ENCODE results near the gene TCF7.
"Not testable (repeated sequence)": the region's sequence is repeated elsewhere in the genome, so short reads cannot be mapped to it uniquely, and the experiment has no call there.

Gene TCF7

GRCh38 chr5:134145779-134146581 is 31.5 kb downstream of the TCF7 start:
- DNase-seq, result peak; percentile 14

GRCh38 chr5:134146651-134147518 is 32.4 kb downstream of the TCF7 start:
- no peak for DNase-seq

DNA sequence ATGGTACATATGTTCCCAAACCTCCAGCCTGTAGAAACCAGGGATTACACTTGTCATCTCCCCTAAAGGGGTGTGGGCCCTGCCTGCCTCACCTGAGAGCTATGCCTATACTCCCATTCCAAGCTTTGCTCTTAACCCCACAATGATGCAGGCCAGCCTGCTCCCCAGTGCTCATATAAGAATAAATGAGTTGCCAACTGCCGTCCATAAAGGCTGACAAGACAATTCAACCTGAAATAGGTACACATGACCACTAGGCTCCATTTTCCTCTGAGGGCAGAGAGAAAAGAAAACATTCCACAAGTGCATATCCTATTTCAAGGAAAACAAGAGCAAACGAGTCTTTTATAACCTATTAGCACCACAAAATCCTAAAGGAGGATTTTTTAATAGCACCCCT is 33.8 kb downstream of the TCF7 start:
- DNase-seq, result no peak

GRCh38 chr5:134148986-134149539 is 34.6 kb downstream of the TCF7 start:
- DNase-seq, result no peak

DNA sequence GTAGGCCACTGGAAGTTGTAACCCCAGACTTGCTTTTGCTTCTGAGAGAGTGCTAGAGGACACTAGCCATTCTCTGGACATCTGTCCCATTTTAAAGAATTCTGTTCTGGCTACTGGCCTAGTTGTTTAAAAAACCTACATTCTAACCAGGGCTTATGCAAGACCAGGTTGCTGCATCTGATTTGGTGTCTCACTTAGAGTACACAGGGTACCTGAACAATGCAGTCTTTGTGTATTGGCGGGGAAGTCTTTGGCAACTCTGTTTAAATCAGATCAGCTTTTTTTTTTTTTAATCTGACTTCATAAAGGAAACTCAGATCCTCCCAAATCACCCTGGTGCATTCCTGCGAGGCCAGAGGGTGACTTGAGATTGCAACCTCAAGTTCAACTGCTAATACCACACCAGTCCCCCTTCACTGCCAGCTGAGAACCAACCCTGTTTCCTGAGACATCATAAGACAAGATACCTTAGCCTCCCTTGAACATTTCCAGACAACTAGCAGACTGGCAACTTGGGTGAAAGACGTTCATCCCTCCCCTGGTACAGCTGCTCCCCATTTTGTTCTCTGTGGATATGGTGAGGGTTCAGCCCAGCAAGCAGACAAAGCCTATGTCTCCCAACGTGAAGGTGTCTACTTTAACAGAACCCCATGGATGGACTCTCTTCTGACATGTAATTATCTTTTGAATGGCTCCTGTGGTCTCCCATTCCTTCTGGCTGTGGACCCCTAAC is 35.3 kb downstream of the TCF7 start:
- no peak for DNase-seq

- DNase-seq, result no peak
These were observed 37.2 kb downstream of the TCF7 start for GRCh38 chr5:134151723-134152122.

DNA sequence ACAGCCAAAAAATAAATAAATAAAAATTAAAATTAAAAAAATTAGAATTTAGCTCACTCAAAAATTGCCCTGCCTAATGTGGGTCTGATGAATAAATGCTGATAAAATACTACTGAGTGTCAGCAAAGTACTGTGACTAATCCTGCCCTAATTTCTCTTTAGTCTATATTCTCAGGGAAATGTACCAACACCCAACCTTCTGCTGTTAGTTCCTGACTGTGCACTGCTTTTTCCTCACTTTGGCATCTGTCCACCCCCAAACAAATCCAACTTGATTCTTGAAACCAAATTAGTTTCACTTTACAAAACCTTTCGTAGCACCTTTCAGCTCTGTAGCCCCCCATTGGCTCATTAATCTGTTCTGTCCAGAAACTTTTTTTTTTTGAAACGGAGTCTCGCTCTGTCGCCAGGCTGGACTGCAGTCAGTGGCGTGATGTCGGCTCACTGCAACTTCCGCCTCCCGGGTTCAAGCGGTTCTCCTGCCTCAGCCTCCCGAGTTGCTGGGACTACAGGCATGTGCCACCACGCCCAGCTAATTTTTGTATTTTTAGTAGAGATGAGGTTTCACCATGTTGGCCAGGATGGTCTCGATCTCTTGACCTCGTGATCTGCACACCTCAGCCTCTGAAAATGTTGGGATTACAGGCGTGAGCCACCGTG is 37.8 kb downstream of the TCF7 start:
- DNase-seq, result not testable (repeated sequence)

DNA sequence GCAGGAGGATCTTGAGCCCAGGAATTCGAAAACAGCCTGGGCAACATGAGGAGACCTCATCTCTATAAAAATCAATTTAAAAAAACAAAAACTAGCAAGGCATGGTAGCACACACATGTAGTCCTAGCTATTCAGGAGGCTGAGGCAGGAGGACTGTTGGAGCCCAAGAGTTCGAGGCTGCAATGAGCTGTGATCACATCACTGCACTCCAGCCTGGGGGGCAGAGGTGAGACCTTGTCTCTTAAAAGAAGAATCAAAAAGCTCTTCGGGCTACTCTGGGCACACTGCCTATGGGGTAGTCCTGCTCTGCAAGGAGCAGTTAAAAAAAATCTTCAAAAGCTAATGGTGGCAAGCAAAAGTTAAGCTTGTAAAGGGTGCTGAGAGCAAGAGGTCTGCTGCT is 38.8 kb downstream of the TCF7 start:
- DNase-seq, result no peak

DNA sequence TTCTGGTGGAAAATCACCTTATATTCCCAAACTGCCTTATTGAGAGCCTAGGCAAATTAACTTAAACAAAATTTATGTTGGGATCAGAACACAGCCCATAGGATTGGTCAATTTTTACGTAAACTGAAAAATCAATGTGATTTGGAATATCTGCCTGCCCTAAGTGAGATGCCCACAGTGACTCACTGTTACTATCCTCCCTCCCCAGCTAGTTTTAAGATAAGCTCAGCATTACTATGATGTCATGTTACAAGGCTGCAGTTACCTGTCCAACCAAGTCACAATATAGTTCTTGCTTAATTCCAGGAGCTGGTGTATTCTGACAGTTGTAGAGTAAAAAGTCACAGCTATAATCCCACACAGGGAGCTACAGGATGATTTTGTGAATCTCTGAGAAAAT is 39.2 kb downstream of the TCF7 start:
- DNase-seq, result no peak

- DNase-seq, result no peak
These were observed 47.3 kb downstream of the TCF7 start for GRCh38 chr5:134161513-134162395.

GRCh38 chr5:134162592-134162991 is 48.1 kb downstream of the TCF7 start:
- DNase-seq, result no peak

- DNase-seq, result no peak
These were observed 57.5 kb downstream of the TCF7 start for GRCh38 chr5:134171972-134172371.

DNA sequence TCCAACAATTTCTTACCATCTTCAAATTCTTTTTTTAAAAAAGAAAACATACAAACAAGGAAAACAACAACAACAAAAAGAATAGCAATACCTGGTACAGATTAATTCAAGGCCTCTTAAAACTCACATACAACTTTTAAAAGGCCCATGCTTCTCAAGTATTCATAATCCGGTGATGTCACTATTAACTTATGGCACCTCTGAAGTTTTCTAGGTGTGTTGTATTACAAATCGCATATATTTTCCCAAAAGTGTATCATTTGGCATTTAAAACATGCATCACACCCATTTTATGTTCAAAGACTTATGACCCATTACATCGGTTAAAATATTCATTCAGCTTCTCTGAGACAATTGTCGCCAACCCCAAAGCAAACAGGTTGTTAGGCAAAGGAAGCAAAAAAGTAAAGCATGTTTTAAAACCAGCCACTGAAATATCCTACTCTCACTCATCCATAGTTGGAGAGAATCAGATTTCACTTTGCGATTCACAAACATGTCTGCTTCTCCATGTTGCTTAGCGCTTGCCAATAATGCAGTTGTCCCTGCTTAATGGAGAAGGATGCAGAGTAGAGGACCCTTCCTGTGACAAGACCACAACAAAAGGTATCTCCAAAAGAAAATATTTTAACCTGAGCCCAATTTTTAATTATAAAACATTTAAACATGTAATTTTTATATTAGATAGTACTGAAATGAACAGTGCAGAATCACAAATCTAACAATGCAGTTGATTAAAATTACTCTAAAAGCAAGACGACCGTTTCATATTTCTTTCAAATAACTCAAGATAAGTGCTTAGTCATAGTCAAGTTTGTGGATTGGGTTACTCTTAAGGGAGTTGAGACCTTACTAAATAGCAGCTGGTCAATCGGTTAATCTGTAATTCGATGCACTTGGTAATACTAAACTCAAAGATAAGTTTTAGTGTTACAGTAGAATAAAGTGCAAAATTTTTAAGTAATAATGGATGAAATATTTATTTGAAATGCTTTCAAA is 60.7 kb downstream of the TCF7 start:
- DNase-seq, result no peak

DNA sequence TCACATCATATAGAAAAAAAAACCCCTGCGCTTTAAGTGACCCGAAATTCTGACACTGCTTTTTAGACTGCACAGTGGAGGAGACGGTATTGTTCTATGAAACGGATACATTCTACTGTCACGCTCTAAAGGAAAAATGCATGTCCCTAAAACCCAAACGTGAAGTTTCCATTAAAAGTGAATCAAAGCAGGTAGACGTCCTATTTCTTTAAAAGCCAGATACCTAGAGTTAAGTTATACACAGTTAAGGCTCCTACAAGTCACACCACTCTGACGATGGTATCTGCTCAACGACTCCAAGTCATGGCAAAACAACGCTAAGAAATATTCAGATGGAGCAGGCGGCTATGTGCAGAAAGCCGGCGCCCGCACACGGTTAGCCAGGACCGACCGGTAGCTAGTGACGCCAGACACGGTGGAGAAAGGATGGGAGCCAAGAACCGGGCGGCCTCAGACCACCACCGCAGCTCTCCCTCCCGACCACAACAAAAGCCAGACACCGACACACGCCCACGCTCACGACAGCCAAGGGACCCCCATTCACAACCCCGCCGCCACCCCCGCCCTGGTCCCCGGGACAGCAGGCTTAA is 61.5 kb downstream of the TCF7 start:
- DNase-seq, result no peak

- peak; percentile 53 for DNase-seq
These were observed 62.3 kb downstream of the TCF7 start, which contains the start of gene SKP1 for GRCh38 chr5:134176511-134177368. SKP1 (minus strand) TSS chr5:134176950; CDS start chr5:134174022, 2,928 bp downstream.

DNA sequence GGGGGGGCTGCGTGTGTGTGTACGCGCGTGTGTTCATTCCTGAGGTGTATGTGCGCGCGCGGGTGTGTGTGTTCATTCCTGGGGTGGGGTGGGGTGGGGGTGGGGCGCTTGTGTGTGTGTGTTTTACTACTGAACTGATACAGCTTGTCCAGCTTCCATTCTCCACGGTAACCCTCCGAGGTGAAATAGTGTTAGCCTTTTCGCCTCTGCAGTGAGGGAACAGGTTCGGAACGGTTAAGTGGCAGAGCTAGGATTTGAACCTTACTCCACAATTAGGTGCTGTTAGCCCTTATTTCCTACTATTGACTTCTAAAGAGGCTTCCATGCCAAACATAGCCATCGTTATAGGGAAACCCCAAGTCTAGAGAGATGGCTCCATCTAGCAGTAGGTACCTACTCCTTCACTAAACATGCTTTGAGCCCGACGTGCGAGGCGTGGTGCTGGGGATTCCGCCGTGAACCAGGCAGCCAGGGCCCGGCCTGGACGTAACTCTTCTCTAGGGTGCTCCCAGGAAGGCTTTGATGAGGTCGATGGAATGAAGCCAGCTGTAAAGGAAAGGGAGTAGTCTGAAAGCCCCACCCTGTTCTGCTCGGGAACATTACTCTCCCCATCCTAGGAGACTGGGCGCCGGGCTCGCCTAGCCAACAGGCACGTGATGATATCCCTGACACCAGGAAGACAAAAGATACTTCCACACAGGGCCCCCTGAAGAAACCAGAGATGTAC is 63.1 kb downstream of the TCF7 start:
- no peak for DNase-seq

GRCh38 chr5:134178096-134178419 is 63.6 kb downstream of the TCF7 start:
- DNase-seq, result no peak

- no peak for DNase-seq
These were observed 69.0 kb downstream of the TCF7 start for GRCh38 chr5:134183481-134183880.

Measured in NCI-H1048 (cell line).